ENCODE data around the gene RPS19.

DNA sequence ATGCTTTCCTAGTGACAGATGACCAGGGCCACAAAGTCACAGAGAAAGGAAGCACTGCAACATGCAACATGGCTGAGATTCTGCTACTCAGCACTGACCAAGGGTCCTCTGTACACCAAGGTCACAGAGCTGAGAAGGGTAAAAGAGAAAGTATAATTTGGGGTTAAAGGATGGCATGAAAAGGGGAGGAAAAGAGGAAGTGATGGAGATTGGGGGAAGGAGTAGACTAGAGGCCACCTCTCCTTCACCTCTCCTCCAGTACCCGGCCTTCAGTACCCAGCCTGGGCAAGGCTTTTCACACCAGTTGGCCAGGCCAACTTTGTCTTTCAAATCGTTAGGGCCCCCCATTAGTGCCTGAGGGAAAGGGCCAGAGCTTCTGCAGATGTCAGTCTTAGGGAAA, 6.3 kb upstream of the RPS19 start:
- TF ChIP-seq, protein P1, sequence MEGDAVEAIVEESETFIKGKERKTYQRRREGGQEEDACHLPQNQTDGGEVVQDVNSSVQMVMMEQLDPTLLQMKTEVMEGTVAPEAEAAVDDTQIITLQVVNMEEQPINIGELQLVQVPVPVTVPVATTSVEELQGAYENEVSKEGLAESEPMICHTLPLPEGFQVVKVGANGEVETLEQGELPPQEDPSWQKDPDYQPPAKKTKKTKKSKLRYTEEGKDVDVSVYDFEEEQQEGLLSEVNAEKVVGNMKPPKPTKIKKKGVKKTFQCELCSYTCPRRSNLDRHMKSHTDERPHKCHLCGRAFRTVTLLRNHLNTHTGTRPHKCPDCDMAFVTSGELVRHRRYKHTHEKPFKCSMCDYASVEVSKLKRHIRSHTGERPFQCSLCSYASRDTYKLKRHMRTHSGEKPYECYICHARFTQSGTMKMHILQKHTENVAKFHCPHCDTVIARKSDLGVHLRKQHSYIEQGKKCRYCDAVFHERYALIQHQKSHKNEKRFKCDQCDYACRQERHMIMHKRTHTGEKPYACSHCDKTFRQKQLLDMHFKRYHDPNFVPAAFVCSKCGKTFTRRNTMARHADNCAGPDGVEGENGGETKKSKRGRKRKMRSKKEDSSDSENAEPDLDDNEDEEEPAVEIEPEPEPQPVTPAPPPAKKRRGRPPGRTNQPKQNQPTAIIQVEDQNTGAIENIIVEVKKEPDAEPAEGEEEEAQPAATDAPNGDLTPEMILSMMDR (IDR thresholded peaks at IDR 0.05), result no peak
- TF ChIP-seq POLR2A (IDR thresholded peaks at IDR 0.05), result no peak
